Activated CD8-positive, alpha-beta memory T cell treated with anti-CD3 and anti-CD28 coated beads, Interleukin-2, amount 50 U/mL, for 48 hours (primary cell): ENCODE results near the gene MAN2C1.
"Not testable (repeated sequence)": the region's sequence is repeated elsewhere in the genome, so short reads cannot be mapped to it uniquely, and the experiment has no call there.

Experiments used
- DNase-seq: peaks from one replicate; pipeline ENCODE4 v3.0.0-alpha.2; 2020

The MAN2C1 gene

DNA sequence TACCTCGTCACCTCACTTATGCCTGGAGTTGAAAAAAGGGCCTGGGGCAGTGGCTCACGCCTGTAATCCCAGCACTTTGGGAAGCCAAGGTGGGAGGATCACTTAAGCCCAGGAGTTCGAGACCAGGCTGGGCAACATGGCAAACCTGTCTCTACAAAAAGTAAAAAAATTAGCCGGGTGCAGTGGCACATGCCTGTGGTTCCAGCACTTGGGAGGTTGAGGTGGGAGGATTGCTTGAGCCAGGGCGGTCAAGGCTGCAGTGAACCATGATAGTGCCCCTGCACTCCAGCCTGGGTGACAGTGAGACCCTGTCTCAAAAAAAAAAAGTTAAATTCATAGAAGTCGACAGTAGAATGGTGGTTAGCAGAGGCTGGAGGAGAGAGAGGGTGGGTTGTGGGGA, 26.2 kb downstream of the MAN2C1 start:
- no peak for DNase-seq

DNA sequence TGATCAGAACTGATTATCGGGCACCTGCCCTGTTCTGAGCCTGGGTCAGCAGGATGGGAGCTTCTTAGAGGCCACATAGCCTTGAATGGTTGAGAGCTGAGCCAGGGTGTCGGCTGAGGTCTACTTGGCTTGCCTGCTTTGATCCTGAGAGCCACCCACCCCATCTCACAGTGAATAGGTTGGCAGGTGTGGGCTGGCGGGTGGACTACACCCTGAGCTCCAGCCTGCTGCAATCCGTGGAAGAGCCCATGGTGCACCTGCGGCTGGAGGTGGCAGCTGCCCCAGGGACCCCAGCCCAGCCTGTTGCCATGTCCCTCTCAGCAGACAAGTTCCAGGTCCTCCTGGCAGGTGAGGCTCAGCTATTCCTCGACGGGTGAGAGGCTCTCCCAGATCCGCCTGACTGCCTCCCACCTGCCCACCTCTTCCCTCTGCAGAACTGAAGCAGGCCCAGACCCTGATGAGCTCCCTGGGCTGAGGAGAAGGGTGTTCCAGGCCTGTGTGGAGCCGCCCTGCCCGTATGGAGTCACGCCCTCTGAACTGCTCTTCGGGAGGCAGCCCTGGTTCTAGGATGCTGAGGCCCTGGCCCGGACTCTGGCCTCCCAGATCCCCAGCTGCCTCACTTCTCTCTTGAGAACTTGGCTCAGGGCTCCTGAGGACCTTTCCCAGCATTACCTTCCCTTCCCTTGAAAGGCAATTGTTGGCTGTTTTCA, 28.7 kb downstream of the MAN2C1 start:
- DNase-seq = no peak

DNA sequence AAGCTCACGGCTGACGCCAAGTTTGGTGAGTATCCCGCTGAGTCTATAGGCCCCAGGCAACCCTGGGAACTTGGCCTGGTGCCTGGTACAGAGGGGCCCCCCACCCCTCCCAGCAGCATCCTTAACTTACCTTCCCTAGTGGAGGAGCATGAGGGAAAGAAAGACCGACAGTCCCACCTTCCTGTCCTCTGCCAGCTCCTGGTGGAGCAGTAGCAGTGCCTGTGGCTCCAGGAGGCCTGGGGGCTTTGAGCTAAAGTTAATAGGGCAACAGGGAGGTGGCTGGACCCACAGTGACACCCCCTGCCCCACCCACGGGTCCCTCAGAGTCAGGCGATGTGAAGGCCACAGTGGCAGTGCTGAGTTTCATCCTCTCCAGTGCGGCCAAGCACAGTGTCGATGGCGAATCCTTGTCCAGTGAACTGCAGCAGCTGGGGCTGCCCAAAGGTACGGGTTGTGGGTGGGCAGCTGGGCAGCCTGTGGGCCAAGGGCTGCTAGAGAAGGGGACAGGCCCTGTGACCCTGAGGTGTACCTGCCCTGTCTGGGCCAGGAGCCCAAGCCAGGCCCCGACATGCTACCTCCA, 29.7 kb downstream of the MAN2C1 start:
- no peak for DNase-seq

DNA sequence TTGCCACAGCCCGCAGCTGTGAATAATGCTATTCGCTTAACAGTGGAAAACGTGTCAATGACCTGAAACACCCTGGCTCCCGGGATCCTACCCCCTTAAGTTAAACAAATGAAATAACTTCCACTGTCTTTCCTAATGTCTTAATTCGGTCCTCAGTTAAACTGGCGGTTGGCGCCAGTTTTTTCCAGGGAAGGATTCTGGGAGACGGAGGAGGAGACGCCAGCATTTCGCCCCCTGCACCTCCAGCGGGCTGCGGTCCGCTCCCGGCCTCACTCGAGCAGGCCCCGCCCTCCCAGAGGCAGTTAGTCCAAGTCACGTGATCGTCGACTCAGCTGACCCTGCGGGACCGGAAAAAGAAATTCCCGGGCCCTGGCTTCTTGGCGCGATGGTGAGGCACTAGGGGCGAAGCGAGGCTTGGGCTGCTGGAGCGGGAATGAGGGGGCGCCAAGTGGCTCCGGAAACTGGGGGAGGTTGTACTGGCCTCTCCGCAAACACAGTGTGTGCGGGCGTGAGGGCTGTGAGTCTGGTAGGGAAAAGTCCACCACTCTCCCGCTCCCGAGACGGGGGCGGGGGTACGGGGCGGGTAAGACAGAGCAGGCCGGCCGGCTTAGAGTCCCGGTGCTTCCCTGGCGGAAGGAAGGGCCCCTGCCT, 32.6 kb downstream of the MAN2C1 start, which contains the start of gene COMMD4:
Gene COMMD4 (plus strand): TSS at position 359 of the 651 bp plus-strand sequence. CDS start 27 bp downstream, at position 386.
- peak; percentile 96 for DNase-seq

DNA sequence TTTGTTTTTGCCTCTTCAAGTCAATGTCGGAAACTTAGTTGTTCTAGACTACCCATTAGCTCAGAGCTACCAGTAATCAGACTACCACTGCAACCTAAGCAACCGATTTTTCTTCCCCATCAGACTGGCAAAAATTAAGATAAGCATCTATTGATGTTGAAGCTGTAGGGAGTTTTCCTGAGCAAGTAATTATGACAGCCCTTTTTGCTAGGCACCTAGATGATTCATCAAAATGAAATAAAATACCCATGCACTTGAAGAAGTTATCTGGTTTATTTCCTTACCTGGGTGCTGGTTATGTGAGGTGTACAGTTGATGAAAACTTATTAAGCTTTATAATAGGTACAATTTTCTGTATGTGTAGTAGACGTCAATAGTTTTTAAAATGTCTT, 33.1 kb downstream of the MAN2C1 start:
- no peak for DNase-seq

DNA sequence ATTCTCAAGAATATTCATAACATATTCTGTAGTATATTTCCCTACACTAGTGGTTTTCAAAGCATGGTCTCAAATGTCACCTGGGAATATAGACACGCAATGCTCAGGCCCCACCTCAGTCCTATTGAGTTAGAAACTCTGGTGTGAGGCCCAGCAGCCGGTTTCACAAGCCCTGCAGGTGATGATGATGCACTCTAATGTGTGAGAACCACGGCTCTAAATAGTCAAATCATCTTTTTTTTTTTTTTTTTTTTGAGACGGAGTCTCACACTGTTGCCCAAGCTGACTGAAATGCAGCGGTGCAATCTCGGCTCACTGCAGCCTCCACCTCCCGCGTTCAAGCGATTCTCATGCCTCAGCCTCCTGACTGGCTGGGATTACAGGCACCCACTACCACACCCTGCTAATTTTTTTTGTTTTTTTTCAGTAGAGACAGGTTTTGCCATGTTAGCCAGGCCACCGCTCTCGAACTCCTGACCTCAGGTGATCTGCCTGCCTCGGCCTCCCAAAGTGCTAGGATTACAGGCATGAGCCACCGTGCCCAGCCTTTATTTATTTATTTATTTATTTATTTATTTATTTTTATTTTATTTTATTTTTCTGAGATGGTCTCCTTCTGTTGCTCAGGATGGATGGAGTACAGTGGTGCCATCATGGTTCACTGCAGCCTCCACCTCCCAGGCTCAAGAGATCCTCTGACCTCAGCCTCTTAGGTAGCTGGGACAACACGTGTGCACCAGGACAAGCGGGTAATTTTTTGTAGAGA, 34.6 kb downstream of the MAN2C1 start:
- not testable (repeated sequence) for DNase-seq

DNA sequence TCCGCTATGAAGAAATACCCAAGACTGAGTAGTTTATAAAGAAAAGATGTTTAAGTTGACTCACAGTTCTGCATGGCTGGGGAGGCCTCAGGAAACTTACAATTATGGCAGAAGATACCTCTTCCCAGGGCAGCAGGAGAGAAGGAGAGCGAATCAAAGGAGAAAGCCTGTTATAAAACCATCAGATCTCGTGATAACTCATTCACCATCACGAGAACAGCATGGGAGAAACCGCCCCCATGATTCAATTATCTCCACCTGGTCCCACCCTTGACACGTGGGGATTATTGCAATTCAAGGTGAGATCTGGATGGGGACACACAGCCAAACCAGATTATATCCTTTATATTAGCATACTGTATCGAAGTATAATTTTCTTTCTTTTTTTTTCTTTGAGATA, 36.3 kb downstream of the MAN2C1 start:
- DNase-seq = not testable (repeated sequence)

DNA sequence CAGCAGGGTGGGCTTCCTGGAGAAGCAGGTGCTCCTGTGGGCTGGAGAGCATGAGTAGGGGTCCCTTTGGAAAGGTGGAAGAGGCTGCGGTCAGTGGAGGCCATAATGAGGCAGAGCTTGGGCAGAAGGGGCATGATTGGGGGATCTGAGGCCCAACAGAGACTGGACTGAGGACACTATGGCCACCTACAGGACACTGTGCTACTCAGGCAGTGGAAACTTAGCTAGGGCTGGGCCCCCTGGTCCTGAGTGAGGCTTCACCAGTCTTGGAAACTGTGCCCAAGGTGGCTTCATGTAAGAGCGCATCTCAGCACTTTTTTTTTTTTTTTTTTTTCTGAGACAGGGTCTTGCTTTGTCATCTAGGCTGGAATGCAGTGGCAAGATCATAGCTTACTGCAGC, 38.8 kb downstream of the MAN2C1 start:
- DNase-seq = no peak

DNA sequence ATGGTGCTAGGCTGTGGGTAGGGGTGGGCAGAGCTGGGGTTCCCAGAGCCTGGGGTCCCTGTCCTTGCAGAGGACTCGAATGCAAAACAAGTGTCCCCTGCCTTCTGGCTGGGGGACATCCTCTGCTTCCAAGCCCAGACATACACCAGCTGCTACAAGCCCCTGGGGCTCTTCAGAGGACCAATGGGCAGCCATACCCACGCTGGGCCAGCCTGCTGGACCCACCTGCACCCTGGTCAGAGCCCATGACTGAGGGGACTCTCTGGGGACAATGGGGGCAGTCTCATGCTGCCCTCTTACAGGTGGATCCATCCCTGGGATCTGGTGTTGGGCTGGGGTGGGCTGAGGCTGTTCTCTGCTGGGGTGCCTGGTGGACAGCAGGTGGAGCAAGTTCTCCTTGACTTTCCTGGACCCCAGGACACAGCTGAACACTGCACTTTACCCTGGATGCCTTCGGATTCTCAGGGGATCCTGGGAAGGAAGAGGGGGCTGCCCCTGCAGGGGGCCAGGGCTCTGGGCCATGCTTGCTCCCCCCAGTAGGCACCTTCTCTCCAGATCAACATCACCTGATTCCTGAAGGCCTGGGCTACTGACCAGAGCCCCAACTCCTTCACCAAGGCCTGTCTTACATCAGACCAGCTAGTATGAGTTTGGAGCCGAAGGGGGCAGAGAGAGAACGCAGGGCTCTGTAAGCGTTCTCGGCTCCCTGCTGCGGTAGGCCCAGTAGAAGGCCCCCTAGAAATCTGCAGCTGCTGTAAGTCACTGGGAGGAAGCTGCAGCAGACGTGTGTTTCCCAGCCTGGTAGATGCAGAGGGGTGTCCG, 39.7 kb downstream of the MAN2C1 start:
- no peak for DNase-seq

DNA sequence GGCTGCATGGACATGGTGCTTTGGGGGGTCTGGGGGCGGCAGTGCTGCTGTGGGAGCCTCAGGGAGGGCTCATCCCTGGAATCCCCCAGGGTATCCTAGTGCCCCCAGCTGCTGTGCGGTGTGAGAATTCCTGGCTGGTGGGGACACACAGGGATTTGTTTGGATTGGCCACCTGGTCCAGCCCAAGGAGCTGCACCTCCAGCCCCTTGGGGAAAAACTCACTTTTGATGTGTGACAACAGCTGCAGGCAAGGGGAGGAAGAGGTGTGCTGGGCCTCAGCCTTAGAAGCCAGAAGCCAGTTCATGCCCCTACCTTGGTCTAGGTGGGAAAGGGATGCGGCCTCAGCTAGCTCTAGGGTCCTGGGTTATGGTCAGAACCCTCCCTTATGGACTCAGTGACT, 40.9 kb downstream of the MAN2C1 start:
- DNase-seq = no peak

DNA sequence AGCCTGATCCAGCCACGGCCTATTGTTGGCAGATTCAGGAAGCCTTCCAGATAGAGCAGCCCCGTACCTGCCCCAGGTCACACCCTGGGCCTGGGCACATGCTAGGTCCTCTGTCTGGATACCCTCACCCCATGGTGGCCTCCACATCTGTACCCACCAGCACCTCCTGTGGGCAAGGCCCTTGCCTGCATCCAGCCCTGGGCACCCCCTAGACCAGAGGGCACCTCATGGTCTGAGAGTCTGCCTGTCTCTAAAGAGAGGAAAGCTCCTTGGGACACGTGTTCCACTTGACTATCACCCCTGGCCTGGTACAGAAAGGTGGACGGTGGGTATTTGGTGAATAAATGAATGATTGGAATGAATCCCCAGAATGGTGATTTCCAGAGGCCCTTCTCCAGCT, 41.4 kb downstream of the MAN2C1 start:
- no peak for DNase-seq

DNA sequence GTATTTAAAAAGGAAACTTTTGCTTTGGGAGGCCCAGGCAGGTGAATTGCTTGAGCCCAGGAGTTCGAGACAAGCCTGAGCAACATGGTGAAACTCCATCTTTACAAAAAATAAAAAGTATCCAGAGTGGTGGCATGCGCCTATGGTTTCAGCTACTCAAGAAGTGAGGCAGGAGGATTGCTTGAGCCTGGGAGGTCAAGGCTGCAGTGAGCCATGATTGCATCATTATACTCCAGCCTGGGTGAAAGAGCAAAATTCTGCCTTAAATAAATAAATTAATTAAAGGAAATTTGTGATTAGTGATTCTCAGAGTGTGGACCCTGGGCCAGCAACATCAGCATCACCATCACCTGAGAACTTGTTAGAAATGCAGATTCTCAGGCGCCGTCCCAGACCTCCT, 42.5 kb downstream of the MAN2C1 start:
- no peak for DNase-seq

DNA sequence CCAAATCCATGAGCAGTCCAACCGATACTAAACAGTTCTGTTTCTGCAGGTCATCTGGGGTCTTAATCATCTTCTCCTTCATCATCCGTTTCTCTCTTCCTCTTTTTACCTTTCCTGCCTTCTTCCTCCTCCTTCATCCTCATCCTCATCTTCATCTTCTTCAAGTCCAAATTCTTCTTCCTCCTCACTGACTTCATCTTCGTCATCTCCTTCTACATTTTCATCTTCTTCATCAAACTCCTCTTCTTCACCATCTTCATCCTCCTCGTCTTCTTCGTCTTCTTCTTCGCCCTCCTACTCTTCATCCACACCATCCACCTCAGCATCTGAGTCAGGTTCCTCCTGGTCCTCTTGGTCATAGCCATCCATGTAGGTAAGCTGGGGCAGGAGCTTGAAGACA, 46.7 kb downstream of the MAN2C1 start:
- no peak for DNase-seq

DNA sequence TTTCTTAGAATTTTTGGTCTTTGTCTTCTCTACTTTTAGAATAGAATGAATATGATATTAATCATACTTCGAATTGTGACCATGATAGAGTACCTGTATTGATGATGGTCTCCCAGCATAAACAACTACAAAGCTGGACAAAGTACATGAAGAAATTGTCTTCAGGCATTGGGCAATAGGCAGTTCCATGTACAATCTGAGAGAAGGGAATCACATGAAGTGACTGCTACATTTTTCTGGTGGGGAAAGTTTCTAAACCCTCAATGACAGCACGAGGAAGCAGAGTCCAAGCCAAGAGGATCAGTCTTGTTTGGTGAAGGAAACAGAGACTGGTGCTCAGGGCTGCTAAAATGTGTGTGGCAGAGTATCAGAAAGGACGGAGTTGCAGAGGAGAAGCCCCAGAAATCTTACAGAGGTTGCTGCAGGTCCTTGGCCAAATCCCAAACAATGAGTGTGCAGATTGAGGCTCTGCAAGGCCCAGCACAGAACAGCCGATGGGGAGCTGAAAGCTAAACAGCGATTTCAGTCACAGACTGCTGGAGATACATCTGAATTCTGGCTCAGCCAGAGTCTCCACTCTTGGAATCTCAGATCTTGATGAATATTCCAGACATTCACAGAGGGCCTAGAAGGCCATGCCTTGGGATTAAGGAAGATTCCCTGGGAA, 49.0 kb downstream of the MAN2C1 start:
- DNase-seq = not testable (repeated sequence)

DNA sequence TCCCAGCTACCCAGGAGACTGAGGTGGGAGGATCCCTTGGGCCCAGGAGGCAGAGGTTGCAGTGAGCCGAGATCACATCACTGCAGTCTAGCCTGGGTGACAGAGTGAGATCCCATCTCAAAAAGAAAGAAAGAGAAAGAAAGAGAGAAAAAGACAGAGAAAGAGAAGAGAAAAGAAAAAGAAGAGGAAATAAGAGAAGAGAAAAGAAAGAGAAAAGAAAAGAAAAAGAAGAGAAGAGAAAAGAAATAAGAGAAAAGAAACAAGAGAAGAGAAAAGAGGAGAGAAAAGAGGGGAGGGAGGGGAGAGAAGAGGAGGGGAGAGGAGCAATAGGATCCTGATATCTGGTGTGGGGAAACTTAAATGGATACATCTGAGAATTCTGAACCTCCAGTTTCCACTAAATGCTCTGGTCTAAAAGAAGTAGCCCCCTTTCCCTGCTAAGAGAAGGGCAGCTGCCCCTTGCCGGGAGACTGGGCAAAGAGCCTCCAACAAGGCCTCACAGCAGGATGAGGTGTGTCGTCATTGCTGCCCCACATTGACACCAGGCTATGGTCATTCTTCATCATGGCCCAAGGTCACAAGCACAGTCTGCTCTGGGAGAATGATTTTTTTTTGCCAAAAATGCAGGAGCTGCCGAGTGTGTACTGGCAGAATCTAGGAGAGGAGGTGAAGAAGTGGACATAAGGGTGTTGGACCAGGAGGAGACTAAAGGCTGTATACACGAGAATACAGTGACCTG, 53.7 kb downstream of the MAN2C1 start:
- DNase-seq = no peak

DNA sequence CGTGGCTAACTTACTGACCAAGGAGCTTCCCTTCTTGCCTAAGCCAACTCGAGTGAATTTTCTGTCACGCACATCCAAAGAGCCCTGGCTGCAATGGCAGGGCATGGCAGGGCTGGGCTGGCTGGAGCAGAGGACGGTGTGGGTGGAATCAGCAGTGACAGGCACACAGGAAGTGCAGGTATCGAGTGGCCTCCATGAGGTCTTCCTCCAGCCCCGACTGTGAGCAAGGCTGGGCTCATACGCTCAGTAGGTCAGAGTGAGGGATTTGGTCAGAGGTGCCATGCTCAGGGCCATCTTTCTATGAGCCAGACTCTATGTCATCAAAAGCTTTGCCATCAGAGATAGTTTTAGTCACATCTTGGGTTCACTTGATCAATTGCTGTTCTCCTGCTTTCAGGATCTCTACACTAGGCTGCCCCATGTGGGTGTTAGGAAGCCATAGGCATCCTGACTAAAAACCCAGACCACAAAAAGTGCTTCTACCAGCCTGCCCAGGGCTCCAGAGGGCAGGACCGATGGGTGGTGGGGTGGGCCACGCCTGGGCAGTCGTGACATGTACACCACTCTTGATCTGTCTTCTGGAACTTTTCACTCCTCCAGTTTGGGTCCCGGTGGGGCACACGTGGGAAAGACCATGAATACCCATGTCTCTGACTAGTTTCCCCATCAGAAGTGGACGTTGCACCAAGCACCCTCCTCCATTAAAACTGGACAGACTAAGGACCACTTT, 55.1 kb downstream of the MAN2C1 start:
- no peak for DNase-seq

DNA sequence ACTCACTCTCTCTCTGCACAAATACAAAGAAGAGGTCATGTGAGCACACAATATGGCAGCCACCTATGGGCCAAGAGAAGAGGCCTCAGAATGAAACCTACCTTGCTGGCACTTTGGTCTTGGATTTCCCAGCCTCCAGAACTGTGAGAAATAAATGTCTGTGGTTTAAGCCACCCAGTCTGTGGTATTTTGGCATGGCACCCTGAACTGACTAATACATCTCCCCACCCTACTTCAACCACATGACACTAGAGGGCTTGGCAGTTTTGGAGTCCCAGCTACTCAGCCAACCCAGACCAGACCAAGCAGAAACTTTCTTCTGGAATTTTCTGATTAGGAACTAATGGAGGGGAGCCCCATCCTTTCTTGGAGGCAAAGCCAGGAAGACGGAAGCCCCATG, 55.9 kb downstream of the MAN2C1 start:
- DNase-seq = not testable (repeated sequence)

DNA sequence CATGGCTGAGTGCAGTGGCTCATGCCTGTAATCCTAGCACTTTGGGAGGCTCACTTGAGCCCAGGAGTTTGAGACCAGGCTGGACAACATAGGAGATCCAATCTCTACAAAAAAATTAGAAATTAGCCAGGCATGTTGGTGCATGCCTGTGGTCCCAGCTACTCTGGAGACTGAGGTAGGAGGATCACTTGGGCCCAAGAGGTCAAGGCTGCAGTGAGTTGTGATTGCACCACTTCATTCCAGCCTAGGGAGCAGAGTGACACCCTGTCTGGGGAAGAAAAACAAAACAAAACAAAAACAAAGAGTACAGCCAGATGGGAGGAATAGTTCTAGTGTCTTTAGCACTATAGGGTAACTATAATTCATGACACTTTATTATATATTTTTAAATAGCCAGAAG, 58.7 kb downstream of the MAN2C1 start:
- DNase-seq = no peak

DNA sequence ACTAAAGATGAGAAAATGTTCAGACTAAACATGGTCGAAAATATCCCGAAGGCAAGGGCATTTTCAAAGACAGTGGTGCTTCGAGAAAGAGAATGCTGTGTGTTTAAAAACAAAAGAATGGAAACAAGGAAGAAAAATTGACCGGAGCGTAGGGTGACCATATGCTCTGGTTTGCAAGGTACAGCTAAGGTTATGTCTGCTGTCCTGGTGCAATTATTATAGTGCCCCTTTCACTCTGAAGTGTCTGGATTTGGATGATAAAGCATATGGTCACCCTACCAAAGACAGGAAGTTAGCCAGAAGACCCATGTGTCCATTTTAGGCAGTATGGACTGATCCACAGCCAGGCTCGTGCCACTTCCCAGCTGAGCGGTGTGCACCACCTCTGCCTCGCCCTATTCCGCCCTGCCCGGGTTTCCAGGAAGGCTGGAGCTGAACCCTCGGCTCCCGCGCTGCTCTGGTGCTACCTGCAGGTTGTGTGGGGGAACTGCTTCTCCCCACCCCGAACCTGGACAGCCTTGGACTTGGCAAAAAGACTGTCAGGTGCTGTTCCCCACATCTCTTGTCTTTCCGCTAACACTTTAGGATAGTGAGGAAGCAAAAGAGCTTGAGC, 60.5 kb downstream of the MAN2C1 start:
- DNase-seq = no peak

DNA sequence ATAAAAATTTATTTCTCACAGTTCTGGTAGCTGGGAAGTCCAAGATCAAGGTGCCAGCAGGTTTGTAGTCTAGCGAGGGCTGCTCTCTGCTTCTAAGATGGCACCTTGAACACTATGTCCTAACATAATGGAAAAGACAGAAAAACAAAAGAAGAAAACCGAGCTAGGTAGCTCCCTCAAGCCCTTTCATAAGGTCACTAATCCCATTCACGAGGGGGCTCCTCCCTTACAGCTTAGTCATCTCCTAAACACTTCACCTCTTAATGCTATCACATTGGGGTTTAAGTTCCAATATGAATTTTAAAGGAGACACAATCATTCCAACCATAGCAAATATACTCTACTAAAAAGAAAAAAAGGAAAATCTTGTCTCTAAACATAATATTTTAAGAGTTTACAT, 62.2 kb downstream of the MAN2C1 start:
- DNase-seq = no peak
